PC-3 (cell line): Measurements from ENCODE around the gene DYNC1I1.

Experiments
- CTCF ChIP-seq: fragments of 300-600 bp; sonication (generic); conservative IDR thresholded peaks from 2 replicates; pipeline ENCODE4 v1.5.1; 2017; ENCODE audit warnings: antibody characterized with exemption, low read depth, mild to moderate bottlenecking, low read length
- EZH2 ChIP-seq: fragments of 300-600 bp; sonication (generic); IDR thresholded peaks from one replicate; pipeline ENCODE4 v1.6.1; 2017; ENCODE audit warnings: antibody characterized with exemption, mild to moderate bottlenecking, low read length; ENCODE audit not compliant: unreplicated experiment

- TF ChIP-seq CTCF: no peak
- no peak for TF ChIP-seq EZH2
These were observed 350.4 kb downstream of the DYNC1I1 start for GRCh38 chr7:96122746-96123145.
